HG03575 (cell line): ENCODE data around the gene PRDM11.
"Not testable (repeated sequence)": the region's sequence is repeated elsewhere in the genome, so short reads cannot be mapped to it uniquely, and the experiment has no call there.

Source experiments
- ATAC-seq: cut with Tn5 transposase; IDR thresholded peaks from one replicate; pipeline ENCODE4 v1.9.1; 2021; ENCODE audit not compliant: unreplicated experiment, insufficient number of reproducible peaks, low FRiP score; ENCODE audit errors: extremely low read depth

PRDM11 gene

DNA sequence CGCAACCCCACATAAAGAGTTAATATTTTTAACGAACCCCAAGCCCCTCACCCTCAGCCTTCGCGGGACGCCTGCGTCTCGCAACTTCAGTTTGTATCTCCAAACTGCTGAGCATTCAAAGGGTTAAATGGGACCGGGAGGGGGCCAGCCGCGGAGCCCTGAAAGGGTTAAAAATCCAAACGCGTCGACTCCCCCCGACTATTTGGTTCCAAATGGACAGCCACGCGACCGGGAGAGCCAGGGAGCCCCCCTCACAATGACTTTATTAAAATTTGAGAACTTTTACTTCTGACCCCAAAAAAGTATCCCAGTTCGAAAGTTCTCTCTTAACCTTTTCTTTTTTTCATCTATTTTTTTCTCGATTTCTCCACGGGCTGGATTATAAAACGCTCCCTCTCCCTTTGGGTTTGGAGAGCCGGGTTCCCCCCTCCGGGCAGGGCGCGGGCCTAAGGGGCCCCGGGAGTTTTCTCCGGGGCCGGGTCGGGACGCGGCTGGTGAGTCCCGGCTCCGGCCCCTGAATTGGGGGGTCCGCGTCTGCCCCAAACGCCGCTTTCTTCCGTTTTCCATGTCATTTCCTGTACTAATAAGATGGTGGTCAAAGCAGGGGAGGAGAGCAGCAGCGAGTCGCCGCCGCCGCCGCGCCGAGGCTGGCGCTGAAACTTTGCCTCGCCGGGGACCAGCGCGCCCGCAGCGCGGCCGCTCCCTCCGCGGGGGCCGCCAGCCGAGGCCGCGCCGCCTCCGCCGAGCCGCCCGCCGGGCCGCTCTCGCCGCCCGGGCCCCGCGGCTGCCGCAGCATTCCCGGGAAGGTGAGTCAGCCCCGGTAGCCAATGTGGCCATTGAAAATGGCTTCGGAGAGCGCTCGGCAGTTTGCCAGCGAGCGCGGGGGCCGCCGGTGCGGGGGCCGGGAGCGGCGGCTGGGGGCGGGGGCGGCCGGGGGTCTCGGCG lies at the start of gene PRDM11:
Gene PRDM11, plus strand, starts transcription at position 568 of the 945 bp plus-strand sequence. CDS start 35,128 bp downstream, outside the sequence.
- no peak for ATAC-seq

DNA sequence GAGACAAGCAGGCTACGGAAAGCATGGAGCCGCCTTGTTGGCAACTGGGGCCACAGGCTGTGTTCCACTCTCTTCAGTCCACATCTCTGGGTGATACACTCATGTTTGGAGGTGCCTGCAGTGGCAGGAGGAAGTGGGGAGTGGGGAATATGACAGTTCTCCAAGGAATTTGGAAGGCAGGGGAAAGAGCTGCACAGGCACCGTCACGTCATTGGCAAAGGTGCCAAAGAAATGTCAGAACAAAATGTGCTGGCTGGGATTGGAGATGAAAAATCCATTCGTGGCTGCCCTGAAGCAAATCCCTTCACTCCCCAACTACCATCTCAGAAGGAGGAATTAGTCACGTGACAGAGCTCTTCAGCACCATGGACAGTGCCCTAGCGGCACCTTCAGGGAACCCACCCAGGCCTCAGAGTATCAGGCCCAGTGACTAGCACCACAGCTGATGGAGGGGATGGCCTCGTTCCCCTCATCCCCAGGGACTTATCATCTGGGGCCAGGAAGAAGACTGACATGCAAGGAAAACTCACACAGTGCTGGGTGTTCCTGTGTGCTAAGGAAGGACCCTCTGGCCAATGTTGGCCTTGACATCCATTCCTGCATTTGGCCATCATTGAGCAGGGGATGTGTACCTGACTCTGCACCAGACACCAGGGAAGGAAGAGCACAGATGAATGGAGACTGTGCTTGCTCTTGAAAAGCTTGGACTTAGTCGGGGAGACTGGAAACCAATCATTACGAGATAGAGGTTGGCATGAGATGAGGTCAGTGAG lies 48.5 kb upstream of the PRDM11 start:
- no peak for ATAC-seq

- no peak for ATAC-seq
Measured at GRCh38 chr11:45098929-45099328, 47.5 kb upstream of the PRDM11 start.

DNA sequence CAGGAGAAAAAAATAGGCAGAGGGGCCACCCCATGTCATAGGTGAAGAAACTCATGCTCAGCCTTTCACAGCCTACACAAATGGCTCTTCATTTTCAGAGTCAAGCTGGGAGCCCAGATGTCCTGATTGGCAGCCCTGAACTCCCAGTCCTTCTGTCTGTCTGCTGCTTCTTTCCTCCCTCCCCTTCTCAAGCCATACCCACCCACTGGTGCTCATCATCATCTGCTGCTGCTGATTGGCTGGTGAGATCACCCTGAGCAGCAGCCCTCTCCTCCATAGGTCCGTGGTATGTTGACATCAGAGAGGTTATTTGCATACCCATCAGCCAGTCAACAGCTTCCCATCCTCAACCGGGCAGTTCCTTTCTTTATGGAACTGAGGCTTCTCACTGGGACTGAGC lies 46.1 kb upstream of the PRDM11 start:
- no peak for ATAC-seq

DNA sequence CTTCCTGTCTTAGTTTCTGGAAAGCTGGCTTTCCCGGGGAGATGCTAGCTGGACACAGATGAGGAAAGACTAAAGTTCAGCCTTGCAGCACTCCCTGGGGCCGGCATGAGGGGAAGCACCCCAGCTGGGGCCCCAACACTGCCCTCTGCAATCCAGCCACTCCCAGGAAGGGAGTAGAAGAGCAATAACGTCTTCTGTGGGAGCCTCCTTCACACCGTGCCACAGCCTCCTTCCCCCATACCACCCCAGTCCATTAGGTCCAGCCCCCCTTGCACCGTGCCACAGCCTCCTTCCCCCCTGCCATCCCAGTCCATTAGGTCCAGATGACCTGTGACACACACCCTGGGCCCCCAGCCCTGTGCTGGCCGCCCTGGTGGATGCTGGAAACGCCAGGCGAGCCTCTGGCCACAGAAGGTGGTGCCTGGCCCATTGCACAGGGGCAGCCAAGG lies 44.1 kb upstream of the PRDM11 start:
- ATAC-seq, result no peak

GRCh38 chr11:45102810-45103621 lies 43.4 kb upstream of the PRDM11 start:
- ATAC-seq, result peak; percentile 93

- ATAC-seq, result no peak
Measured at GRCh38 chr11:45104006-45104789, 42.2 kb upstream of the PRDM11 start.

DNA sequence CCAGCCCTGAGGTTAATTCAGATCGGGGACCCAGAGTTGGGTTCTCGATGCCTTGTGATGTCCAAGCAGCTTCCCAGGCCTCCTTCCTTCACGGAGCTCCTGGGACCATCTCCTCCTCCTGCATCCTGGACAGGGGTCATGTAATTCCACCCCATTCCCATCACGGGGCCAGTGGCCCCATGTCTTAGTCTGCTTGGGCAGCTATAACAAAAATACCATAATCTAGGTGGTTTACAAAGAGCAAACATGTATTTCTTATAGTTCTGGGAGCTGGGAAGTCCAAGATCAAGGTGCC lies 41.7 kb upstream of the PRDM11 start:
- no peak for ATAC-seq

DNA sequence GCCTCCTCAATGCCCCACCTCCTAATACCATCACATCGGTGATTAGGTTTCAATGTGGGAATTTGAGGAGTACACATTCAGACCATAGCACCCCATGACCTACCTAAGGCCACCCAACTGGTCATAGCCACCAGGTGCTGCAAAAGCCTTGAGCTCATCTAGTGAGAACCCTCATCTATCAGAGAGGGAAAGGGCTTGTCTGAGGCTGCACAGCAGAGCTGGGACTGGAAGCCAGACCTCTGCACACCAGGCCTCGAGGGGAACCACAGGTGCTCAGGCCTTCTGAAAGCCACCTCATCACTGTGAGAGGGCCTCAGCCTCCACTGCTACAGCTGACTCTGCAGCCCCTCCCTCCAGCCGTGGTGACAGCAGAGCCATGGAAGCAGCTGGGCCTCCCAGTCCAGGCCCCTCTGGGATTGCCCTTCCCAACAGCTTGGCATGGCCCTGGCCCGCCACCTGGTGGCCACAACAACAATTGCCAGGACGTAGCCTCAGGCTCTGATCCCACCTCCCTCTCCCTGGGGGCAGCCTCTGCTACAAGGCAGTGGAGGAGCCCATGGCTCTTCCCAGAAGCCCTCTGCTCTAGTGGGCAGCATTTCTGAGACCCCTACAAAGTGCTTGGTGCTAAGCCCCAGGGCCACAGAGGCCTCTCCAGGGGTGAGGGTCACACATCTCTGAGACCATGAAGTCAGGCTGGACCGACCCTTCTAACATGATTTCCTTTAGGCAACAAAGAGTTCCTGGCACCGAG lies 41.0 kb upstream of the PRDM11 start:
- ATAC-seq, result no peak

DNA sequence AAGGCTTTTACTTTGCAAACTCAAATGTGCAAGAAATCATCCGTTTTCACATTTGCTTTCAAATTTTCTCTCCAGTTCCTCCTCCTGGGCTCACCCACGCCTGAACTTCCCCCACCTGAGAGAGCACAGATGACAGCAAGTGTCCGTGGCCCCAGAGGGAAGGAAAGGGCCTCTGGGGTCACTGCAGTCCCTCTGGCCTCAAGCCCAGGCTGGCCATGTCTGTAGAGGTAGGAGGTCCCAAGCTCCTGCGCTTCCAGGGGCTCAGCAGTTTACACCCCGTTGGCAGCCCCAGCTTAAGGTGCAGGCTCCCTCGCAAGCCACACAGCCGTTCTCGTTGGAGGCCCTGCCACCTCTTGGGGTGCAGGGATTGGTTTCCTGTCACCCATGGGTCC lies 40.5 kb upstream of the PRDM11 start:
- no peak for ATAC-seq

DNA sequence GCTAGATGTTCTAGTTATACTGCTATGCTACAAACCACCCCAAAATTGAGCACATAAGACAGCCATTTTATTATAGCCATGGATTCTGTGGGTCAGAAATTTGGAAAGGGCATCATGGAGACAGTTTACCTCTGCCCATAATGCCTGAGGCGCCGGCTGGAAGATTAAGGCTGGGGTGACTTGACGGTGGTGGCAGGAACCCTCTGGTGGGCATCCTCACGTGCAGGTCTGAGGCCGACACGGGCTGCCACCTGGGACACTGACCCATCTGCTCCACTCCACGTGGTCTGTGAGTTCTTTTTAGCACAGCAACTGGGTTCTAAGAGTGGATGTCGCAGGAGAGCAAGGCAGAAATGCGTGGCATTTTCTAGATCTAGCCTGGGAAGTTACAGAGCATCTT lies 40.0 kb upstream of the PRDM11 start:
- ATAC-seq, result no peak

GRCh38 chr11:45107029-45107428 lies 39.4 kb upstream of the PRDM11 start:
- ATAC-seq, result no peak

- ATAC-seq, result no peak
Measured at GRCh38 chr11:45108070-45109064, 38.1 kb upstream of the PRDM11 start.

- ATAC-seq, result no peak
Measured at GRCh38 chr11:45109400-45109799, 37.0 kb upstream of the PRDM11 start.

- ATAC-seq, result no peak
Measured at GRCh38 chr11:45110562-45110961, 35.9 kb upstream of the PRDM11 start.

GRCh38 chr11:45113807-45114206 lies 32.6 kb upstream of the PRDM11 start:
- ATAC-seq, result no peak

GRCh38 chr11:45127836-45128235 lies 18.6 kb upstream of the PRDM11 start:
- not testable (repeated sequence) for ATAC-seq
